ENCODE data around the gene PRKAR2B.

The PRKAR2B gene

GRCh38 chr7:107007892-107008287 is 36.6 kb upstream of the PRKAR2B start:
- H3K4me2 ChIP-seq (ENCODE audit: low read length), result no peak overlapping the region
- WGBS (ENCODE audit: extremely low coverage, insufficient coverage, insufficient read length), result no CpG with 5 or more reads among the region's 2 CpGs
- H3K27me3 ChIP-seq (ENCODE audit: insufficient read depth, low read length), result no peaks in the 10 kb centered on the region
- H4K8ac ChIP-seq (ENCODE audit: low read depth, low read length), result no peak overlapping the region
- H3K9ac ChIP-seq (ENCODE audit: low read length), result no peak overlapping the region
- no peak overlapping the region for H3K14ac ChIP-seq (ENCODE audit: low read length)
- H2AK5ac ChIP-seq (ENCODE audit: low read length), result no peak overlapping the region
- no peak overlapping the region for H2BK5ac ChIP-seq (ENCODE audit: low read depth, low read length, poor library complexity)
- H3K79me2 ChIP-seq (ENCODE audit: control insufficient read depth, insufficient read depth, low read length, poor library complexity), result no peaks in the 10 kb centered on the region
- no peak overlapping the region for H3K27ac ChIP-seq (ENCODE audit: low read depth, low read length)
- H4K91ac ChIP-seq (ENCODE audit: low read depth, low read length), result no peak overlapping the region
- H4K12ac ChIP-seq (ENCODE audit: low read depth, low read length), result no peak overlapping the region
- no peaks in the 10 kb centered on the region for H3K36me3 ChIP-seq (ENCODE audit: control insufficient read depth in 1 of 2, insufficient read depth in 2 of 2, low read length in 2 of 2)
- no peak overlapping the region for H3K4ac ChIP-seq (ENCODE audit: low read depth, low read length)
- H3K4me3 ChIP-seq (ENCODE audit: low read depth, low read length), result no peak overlapping the region
- H3K79me1 ChIP-seq (ENCODE audit: low read length), result no peaks in the 10 kb centered on the region
- no peak overlapping the region for H2BK12ac ChIP-seq (ENCODE audit: low read length)
- H3K4me1 ChIP-seq (ENCODE audit: control insufficient read depth in 1 of 2, insufficient read depth in 2 of 2, low read length in 2 of 2), result peaks cover 0 to 3% of the 10 kb centered on the region in 2 experiments
- no peak overlapping the region for H2AFZ ChIP-seq (ENCODE audit: insufficient read depth, low read length, poor library complexity)
- no peak overlapping the region for H3K23ac ChIP-seq (ENCODE audit: low read length)
- H2BK120ac ChIP-seq (ENCODE audit: insufficient read depth, low read length, poor library complexity), result no peak overlapping the region
- H3K9me3 ChIP-seq (ENCODE audit: insufficient read depth, low read depth, low read length), result no peaks in the 10 kb centered on the region
- peak; percentile 87 to 95 for DNase-seq
- no peak overlapping the region for H3K18ac ChIP-seq (ENCODE audit: low read length)

- Histone ChIP-seq H2BK120ac (ENCODE audit: insufficient read depth, low read length, poor library complexity) (no peak overlapping the region), H3K36me3 (ENCODE audit: control insufficient read depth in 1 of 2, insufficient read depth in 2 of 2, low read length in 2 of 2) (no peaks in the 10 kb centered on the region), H3K79me1 (ENCODE audit: low read length) (no peaks in the 10 kb centered on the region), H3K4me3 (ENCODE audit: low read depth, low read length) (no peak overlapping the region), H2BK5ac (ENCODE audit: low read depth, low read length, poor library complexity) (no peak overlapping the region), H3K9ac (ENCODE audit: low read length) (no peak overlapping the region), H3K4me2 (ENCODE audit: low read length) (no peak overlapping the region), H3K9me3 (ENCODE audit: insufficient read depth, low read depth, low read length) (no peaks in the 10 kb centered on the region), H4K91ac (ENCODE audit: low read depth, low read length) (no peak overlapping the region), H3K27me3 (ENCODE audit: insufficient read depth, low read length) (no peaks in the 10 kb centered on the region), H3K14ac (ENCODE audit: low read length) (no peak overlapping the region), H4K8ac (ENCODE audit: low read depth, low read length) (no peak overlapping the region), H2BK12ac (ENCODE audit: low read length) (no peak overlapping the region), H3K4me1 (ENCODE audit: control insufficient read depth in 1 of 2, insufficient read depth in 2 of 2, low read length in 2 of 2) (peaks cover 0 to 5% of the 10 kb centered on the region in 2 experiments), H3K79me2 (ENCODE audit: control insufficient read depth, insufficient read depth, low read length, poor library complexity) (no peaks in the 10 kb centered on the region), H3K27ac (ENCODE audit: low read depth, low read length) (no peak overlapping the region), H2AK5ac (ENCODE audit: low read length) (no peak overlapping the region), H4K12ac (ENCODE audit: low read depth, low read length) (no peak overlapping the region), H3K23ac (ENCODE audit: low read length) (no peak overlapping the region), H2AFZ (ENCODE audit: insufficient read depth, low read length, poor library complexity) (no peak overlapping the region), H3K18ac (ENCODE audit: low read length) (no peak overlapping the region), H3K4ac (ENCODE audit: low read depth, low read length) (no peak overlapping the region)
- DNase-seq, result no peak
- no CpG with 5 or more reads among the region's 4 CpGs for WGBS (ENCODE audit: extremely low coverage, insufficient coverage, insufficient read length)
These were observed 34.7 kb upstream of the PRKAR2B start for GRCh38 chr7:107009846-107010203.

- WGBS (ENCODE audit: extremely low coverage, insufficient coverage, insufficient read length), result no CpG with 5 or more reads among the region's 6 CpGs
- H2BK12ac ChIP-seq (ENCODE audit: low read length), result no peak overlapping the region
These were observed 31.8 kb upstream of the PRKAR2B start for GRCh38 chr7:107012691-107013090.

GRCh38 chr7:107014387-107015023 is 30.0 kb upstream of the PRKAR2B start:
- Histone ChIP-seq H3K4me3 (ENCODE audit: low read depth, low read length) (no peak overlapping the region), H3K14ac (ENCODE audit: low read length) (no peak overlapping the region), H3K36me3 (ENCODE audit: control insufficient read depth in 1 of 2, insufficient read depth in 2 of 2, low read length in 2 of 2) (no peaks in the 10 kb centered on the region), H2AK5ac (ENCODE audit: low read length) (no peak overlapping the region), H3K4me1 (ENCODE audit: control insufficient read depth in 1 of 2, insufficient read depth in 2 of 2, low read length in 2 of 2) (peaks cover 0 to 2% of the 10 kb centered on the region in 2 experiments), H3K79me2 (ENCODE audit: control insufficient read depth, insufficient read depth, low read length, poor library complexity) (no peaks in the 10 kb centered on the region), H3K27me3 (ENCODE audit: insufficient read depth, low read length) (no peaks in the 10 kb centered on the region), H3K4ac (ENCODE audit: low read depth, low read length) (no peak overlapping the region), H3K79me1 (ENCODE audit: low read length) (no peaks in the 10 kb centered on the region), H4K8ac (ENCODE audit: low read depth, low read length) (no peak overlapping the region), H2AFZ (ENCODE audit: insufficient read depth, low read length, poor library complexity) (no peak overlapping the region), H2BK5ac (ENCODE audit: low read depth, low read length, poor library complexity) (no peak overlapping the region), H3K4me2 (ENCODE audit: low read length) (no peak overlapping the region), H3K9me3 (ENCODE audit: insufficient read depth, low read depth, low read length) (no peaks in the 10 kb centered on the region), H4K12ac (ENCODE audit: low read depth, low read length) (no peak overlapping the region), H3K27ac (ENCODE audit: low read depth, low read length) (no peak overlapping the region), H3K23ac (ENCODE audit: low read length) (no peak overlapping the region), H3K9ac (ENCODE audit: low read length) (no peak overlapping the region), H2BK120ac (ENCODE audit: insufficient read depth, low read length, poor library complexity) (no peak overlapping the region), H4K91ac (ENCODE audit: low read depth, low read length) (no peak overlapping the region), H2BK12ac (ENCODE audit: low read length) (no peak overlapping the region), H3K18ac (ENCODE audit: low read length) (no peak overlapping the region)
- WGBS (ENCODE audit: extremely low coverage, insufficient coverage, insufficient read length), result no CpG with 5 or more reads among the region's 7 CpGs
- no peak for DNase-seq

More at GRCh38 chr7:107012691-107013090, 31.8 kb upstream of the PRKAR2B start:
- no peak overlapping the region for H4K12ac ChIP-seq (ENCODE audit: low read depth, low read length)
- H2AK5ac ChIP-seq (ENCODE audit: low read length), result no peak overlapping the region
- no peak overlapping the region for H4K91ac ChIP-seq (ENCODE audit: low read depth, low read length)
- H3K36me3 ChIP-seq (ENCODE audit: control insufficient read depth in 1 of 2, insufficient read depth in 2 of 2, low read length in 2 of 2), result no peaks in the 10 kb centered on the region
- no peak overlapping the region for H2AFZ ChIP-seq (ENCODE audit: insufficient read depth, low read length, poor library complexity)
- no peak overlapping the region for H3K4me2 ChIP-seq (ENCODE audit: low read length)
- H3K79me1 ChIP-seq (ENCODE audit: low read length), result no peaks in the 10 kb centered on the region
- no peak overlapping the region for H3K14ac ChIP-seq (ENCODE audit: low read length)
- no peak overlapping the region for H2BK120ac ChIP-seq (ENCODE audit: insufficient read depth, low read length, poor library complexity)
- no peaks in the 10 kb centered on the region for H3K9me3 ChIP-seq (ENCODE audit: insufficient read depth, low read depth, low read length)
- H3K4me1 ChIP-seq (ENCODE audit: control insufficient read depth in 1 of 2, insufficient read depth in 2 of 2, low read length in 2 of 2), result peaks cover 0 to 6% of the 10 kb centered on the region in 2 experiments
- H3K9ac ChIP-seq (ENCODE audit: low read length), result no peak overlapping the region
- no peaks in the 10 kb centered on the region for H3K27me3 ChIP-seq (ENCODE audit: insufficient read depth, low read length)
- no peak overlapping the region for H3K23ac ChIP-seq (ENCODE audit: low read length)
- no peak overlapping the region for H4K8ac ChIP-seq (ENCODE audit: low read depth, low read length)
- H3K4ac ChIP-seq (ENCODE audit: low read depth, low read length), result no peak overlapping the region
- no peak for DNase-seq
- H3K27ac ChIP-seq (ENCODE audit: low read depth, low read length), result no peak overlapping the region
- no peak overlapping the region for H3K4me3 ChIP-seq (ENCODE audit: low read depth, low read length)
- no peak overlapping the region for H3K18ac ChIP-seq (ENCODE audit: low read length)
- H2BK5ac ChIP-seq (ENCODE audit: low read depth, low read length, poor library complexity), result no peak overlapping the region
- no peaks in the 10 kb centered on the region for H3K79me2 ChIP-seq (ENCODE audit: control insufficient read depth, insufficient read depth, low read length, poor library complexity)
